ENCODE results near the gene USP6NL.

DNA sequence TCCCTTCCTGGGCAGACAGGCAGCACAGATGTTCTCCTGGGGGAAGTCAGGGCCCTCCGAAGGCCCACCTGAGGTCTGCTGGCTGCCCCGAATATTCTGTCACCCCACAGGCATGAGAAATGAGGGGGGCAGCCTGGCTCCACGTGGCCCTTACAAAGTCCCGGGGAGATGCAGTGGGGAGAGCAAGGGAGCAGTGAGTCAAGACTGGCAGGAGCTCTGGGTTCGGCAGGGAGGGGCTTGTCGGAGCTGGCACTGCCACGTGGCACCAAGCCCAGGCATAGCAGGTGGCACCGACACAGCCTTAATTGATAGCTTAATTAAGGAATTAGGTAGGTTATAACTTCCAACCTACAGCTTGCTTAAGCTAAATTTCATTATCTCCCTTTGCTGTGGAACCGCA is 163.9 kb downstream of the USP6NL start:
- TF ChIP-seq TCF12 (IDR thresholded peaks at IDR 0.05; ENCODE audit: low read depth, low read length) (no peak), CEBPB (IDR thresholded peaks at IDR 0.05; ENCODE audit: low read depth, low read length) (no peak), POLR2A (IDR thresholded peaks at IDR 0.05; ENCODE audit: control extremely low read depth in 1 of 2, low read depth in 2 of 2, low read length in 2 of 2) (no peak), RFX5 (IDR thresholded peaks at IDR 0.05; ENCODE audit: borderline replicate concordance, low read depth, low read length) (no peak), CREB1 (IDR thresholded peaks at IDR 0.05) (no peak), EP300 (IDR thresholded peaks at IDR 0.05; ENCODE audit: borderline replicate concordance in 1 of 2, low read depth in 2 of 2, low read length in 2 of 2) (no peak), SAP30 (IDR thresholded peaks at IDR 0.05; ENCODE audit: insufficient read depth, insufficient replicate concordance, low read length) (no peak), EZH2 (IDR thresholded peaks at IDR 0.05; ENCODE audit: low read depth, low read length, severe bottlenecking) (no peak), TBP (IDR thresholded peaks at IDR 0.05; ENCODE audit: low read depth, low read length) (no peak), POLR2AphosphoS5 (IDR thresholded peaks at IDR 0.05; ENCODE audit: low read depth, low read length) (no peak), SUZ12 (IDR thresholded peaks at IDR 0.05; ENCODE audit: low read length) (no peak), FOSL1 (IDR thresholded peaks at IDR 0.05; ENCODE audit: insufficient read depth, low read depth, low read length) (no peak)
- TF ChIP-seq, protein P1, sequence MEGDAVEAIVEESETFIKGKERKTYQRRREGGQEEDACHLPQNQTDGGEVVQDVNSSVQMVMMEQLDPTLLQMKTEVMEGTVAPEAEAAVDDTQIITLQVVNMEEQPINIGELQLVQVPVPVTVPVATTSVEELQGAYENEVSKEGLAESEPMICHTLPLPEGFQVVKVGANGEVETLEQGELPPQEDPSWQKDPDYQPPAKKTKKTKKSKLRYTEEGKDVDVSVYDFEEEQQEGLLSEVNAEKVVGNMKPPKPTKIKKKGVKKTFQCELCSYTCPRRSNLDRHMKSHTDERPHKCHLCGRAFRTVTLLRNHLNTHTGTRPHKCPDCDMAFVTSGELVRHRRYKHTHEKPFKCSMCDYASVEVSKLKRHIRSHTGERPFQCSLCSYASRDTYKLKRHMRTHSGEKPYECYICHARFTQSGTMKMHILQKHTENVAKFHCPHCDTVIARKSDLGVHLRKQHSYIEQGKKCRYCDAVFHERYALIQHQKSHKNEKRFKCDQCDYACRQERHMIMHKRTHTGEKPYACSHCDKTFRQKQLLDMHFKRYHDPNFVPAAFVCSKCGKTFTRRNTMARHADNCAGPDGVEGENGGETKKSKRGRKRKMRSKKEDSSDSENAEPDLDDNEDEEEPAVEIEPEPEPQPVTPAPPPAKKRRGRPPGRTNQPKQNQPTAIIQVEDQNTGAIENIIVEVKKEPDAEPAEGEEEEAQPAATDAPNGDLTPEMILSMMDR (IDR thresholded peaks at IDR 0.05; ENCODE audit: control extremely low read depth in 1 of 3, insufficient read depth in 1 of 3, low read depth in 1 of 3, low read length in 3 of 3): no peak
